Activated CD4-positive, alpha-beta T cell treated with anti-CD3 and anti-CD28 coated beads, Interleukin-2, Interleukin-4, amounts not matched to agents 100 ng/mL and 50 ng/mL, durations not matched to agents 16 hours and 8 hours (primary cell): ENCODE data around the gene TXNRD2.

Experiments used
- DNase-seq: peaks from one replicate; pipeline ENCODE4 v3.0.0-alpha.2; 2020; ENCODE audit warnings: low spot score

TXNRD2 gene

DNA sequence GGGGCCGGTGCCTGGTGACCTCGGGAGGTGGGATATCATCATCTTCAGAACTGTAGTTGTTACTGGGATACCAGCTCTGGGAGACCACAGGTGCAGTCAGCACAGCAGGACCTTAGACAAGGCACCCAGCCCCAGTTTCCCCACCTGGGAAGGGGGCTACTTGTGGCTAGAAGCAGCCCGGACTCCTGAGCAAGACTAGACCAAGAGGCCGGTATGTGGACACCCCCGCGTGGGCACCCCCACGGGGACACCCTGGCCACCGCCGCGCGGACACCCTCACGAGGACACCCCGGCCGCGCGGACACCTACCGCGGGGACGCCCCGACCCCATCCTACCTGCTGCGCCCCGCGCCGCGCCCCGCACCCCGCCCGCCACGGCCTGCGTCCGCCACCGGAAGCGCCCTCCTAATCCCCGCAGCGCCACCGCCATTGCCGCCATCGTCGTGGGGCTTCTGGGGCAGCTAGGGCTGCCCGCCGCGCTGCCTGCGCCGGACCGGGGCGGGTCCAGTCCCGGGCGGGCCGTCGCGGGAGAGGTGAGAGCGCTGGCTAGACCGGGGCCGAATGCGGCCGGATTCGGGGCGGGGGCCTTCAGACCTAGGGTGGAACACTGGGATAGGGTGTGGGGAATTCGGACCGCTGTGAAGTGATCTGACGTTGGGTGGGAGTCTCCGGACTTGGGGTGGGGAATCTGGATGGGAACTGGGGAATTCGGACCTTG, at the start of gene TXNRD2, which contains the start of gene COMT:
TXNRD2 (minus strand) TSS at position 454 of the 718 bp plus-strand sequence; CDS start at position 439, 15 bp downstream.
COMT (plus strand) TSS at position 408 of the 718 bp plus-strand sequence. CDS start 20,755 bp downstream, outside the sequence.
- DNase-seq: peak; percentile 71

DNA sequence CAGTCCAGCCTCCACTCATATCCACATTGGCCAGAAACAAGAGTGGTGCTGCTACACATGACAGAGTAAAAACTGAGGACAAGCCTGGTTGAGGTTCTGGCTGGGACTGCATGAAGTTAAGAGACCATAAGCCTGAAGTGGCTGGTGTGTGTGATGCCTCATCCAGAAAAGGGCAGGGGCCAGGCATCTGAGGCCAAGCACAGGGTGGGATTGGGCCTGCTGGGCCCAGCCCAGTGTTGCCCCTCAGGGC, 49.7 kb upstream of the TXNRD2 start:
- no peak for DNase-seq

DNA sequence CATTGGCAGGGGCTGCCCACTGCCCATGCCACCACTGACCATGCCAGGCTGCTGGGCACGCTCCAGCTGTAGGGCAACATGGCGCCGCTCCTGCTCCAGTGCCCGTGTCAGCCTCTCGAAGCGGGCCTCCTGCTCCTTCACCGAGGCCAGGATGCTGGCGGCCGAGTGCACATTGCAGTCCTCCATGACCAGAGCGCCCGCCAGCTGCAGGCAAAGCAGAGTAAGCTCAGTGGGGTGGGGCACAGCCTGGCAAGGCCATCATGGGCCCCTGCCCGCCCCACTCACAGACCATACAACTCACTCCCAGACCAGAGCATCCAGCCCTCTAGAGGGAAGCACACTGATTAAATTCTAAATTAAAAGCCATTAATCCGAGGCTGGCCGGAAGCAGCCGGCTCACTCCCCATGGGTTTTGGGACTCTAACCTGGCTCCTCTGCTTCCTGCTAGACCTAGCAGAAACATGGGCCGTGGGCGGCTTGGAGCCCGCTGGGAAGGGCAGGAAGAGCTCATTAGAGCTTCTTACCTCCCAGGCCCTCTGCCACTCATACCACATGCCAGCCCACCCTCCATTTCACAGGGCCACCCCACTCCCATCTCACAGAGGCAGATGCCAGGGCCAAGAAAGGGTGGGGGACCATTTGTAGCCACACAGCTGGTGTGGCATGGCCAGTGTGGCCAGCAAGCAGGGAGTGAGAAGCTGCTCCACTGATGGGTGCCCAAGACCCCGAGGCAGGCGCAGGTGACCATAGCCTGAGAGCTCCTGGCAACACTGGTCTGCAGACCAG, 49.2 kb upstream of the TXNRD2 start:
- DNase-seq: no peak

DNA sequence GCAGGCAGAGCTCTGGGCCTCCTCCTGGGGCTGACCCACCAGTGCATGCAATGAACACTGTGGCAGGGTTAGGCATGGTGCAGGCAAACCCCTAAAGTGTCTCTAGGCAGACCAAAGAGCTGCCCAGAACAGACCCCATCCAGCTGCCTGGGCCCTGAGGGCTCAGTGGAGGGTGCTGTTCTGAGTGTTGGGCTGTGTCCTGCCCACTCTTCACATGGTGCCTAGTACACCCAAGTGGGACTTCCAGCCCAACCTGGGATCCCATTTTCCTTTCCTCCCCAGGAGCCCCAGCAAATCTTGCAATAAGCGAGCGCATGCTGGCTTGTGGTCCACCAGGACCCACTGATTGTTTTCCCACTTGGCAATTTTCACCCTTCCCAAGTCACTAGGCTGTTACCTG, 48.6 kb upstream of the TXNRD2 start:
- DNase-seq: no peak

DNA sequence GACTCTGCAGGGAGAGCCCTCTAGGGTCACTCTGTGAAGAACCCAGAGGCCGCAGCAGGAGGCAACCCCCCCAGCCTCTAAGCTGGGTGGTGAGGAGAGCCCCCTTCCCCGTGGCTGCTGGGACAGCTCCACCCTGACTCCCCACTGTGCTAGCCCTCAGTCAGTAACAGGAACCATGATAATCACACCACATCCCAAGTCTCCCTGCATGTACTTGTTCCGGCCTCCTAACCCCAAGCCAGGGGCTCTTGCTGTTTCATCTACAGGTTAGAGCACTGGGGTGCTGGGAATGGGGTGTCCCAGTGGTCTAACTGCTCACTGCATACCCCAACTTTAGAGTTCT, 48.1 kb upstream of the TXNRD2 start:
- no peak for DNase-seq

DNA sequence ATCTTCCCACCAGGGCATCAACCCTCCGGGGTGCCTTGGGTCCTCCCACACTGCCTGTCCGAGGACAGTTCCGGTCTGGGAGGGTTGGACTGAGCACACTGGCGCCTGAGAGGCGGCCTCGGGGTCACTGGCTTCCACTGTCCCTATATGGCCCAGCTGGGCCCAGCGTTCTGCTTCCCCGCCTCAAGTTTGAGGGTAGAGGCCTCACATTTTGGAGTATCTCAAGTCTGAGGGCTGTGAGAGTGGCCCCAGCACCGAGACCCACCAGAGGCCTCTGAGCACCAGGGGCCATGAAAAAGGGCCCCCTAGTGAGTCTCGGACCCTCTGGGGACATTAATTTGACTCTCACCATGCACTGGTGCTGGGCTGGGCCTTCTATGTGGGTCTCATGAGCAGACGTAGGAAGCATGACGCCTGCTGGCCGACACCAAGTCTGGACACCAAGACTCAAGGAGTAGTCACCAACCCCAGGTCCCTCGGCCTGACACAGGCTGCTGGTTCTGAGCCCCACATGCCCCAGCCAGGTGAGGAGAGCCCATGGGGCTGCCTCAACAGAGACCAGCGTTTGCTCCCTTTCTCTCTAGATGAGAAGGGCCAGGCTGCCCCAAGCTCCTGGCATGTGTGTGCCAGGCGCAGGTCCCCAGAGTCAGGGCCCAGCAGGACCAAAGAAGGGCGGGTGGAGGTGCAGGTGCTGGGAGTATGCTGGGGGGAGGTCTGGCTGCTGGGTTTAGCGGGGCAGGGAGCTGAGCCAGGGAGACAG, 47.5 kb upstream of the TXNRD2 start:
- no peak for DNase-seq

DNA sequence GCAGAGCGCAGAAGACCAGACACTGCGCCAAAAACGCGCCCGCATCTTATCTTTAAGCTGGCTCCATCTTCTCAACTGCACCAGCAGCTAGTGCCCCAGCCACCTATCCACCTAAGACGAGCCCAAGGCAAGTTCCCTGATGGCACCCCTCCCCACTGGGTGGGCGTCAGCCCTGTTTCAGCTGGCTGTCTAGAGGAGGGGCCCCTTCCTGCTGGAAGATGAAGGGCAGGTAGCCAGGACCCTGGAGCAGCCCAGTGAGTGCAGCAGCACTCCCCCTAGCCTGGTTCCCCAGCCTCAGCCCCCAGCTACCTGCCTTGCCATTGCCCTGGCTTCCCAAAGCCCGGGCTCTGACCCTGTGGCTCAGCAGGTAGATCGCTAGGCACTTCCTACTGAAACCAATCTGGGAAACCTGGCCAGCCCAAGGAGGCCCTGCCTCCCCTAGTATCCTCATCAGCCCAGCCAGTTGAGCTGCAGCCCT, 46.8 kb upstream of the TXNRD2 start:
- DNase-seq: no peak

DNA sequence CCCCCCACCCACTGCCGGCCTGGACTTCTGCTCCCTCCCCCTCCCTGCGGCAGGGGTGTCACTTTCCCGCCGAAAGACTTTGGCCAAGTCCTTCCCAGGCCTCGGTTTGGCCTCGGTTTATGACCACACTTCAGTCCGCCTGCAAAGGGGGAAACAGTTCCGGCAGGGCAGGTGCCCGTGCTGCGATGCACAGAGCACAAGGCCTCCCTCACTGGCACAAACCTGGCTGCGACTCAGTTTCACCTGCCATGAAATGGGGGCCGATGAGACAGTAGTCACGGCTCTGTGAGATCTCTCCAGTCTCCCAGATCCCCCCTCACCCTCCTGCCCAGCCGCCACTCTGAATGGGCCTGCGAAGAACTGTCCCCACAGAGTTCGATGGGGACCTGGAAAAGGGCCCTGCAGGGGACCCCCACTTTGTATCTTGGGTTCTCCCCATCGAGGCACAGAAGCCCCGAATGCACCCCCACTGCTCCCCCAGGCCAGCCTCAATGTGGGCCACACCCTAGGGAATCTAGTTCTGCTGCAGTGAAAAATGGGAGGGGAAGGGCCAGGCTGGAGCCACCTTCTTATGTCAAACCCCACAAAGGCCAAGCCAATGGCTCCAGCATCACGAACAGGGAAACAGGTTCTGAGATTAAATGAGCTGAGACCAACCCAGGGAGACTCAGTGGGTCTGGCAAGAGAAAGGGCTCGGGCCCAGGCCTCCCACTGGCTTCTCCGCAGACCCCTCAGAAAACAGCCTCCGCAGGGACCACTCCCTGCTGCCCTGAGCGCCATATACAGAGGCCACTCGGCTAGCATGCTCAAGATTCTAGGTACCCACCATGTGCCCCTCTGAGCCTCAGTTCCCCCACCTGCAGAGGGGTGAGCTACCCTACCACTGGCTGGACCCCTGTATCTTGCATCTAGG, 46.0 kb upstream of the TXNRD2 start:
- no peak for DNase-seq

DNA sequence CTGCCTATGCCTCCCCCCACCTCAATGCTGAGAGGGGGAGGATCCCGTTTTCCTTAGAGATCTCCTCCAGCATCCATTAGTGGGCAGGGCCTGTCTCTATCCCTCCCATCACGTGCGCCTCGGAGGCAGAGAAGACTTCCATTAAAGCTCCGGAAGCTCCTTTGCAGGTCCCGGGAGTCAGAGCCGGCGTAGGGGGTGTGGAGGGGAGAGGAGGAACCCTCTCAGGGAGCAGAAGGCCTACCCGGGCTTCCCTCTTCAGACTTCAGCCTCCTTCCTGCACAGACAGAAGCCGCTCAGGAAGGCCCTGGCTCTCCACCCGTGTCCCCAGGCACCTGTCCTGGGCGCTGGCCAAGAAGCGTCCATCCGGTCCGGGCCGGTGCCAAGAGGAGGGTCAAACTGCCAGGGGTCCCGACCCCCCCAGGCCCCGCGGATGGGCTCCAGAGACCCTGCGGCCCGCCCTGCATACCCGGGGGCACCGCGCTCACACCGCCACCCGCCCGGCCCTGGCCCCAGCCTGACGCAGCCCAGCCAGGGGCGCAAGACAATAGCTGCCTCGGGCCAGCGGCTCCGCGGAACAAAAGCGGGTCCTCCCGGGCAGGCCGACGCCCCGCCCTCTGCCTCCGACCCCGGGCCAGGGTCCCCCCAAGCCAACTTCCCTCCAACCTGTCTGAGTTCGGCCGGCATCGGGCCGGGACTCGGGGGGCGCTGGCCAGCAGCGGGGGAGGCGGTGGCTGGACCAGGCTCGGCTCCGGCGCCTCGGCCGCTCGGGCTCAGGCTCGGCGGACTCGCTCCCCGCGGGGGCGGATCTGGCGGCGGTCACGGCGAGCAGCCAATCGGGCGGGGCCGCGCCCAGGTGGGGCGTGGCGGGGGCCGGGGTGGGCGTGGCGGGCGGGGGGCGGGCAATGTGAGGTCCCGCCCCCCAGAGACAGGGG, 45.1 kb upstream of the TXNRD2 start:
- DNase-seq: peak; percentile 50

DNA sequence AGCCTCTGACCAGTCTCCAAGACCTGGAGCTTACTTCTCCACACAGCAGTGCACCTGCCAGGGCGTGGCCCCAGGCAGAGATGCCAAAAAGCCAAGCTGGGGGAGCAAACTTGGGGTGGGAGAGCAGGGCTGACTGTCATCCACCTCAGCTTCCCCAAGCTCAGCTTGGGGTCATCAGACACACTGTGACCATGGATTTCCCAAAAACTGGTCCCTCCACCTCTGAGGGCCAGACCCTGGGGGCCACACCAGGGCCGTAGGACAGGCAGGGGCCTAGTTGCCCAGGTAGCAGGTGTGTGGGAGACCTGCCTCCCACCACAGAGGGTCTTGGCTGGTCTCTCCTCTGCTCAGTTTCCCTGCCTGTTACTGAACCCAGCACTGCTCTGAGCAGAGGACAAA, 44.4 kb upstream of the TXNRD2 start:
- DNase-seq: no peak

DNA sequence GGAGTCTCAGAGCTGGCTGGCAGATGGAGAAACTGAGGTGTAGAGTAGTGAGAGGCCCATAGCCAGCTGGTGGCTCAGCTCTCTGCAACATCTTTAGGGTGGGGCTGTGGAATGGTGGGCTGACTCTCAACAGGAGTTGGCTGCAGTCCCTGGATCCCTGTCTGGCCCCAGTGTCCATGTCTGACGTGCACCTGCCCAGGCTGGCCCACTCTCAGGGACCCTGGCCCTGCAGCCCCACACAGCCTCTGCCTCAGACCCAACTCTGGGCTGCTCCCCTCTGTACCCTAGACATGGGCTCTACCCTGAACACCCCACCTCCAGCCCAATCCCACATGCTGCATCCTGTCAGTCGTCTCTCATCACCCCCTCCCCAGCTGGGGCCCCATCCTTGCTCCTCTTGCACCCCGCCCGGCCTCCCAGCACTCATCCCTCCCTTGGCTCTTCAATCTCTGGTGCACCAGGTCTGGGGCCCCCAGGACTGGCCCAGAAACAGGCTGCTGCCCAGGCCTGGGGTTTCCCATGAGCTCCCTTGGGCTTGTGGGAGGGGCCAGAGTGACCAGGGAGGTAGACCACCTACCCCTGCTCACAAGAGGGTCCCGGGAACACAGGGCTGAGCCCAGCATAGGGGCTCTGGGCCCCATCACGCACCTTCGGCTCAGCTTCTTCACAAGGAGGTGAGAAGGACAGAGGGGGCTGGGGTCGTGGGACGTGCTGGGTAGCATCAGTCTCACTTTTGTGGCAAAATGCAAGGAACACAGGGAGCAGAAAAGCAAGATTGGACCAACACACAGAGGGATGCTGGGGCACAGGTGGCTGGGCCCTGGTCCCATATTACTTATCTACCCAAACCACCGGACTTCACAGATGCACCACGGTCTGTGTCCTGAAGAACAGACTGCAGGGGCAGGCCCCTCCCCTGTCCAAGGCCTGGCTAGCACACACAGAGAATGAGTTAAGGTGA, 43.5 kb upstream of the TXNRD2 start:
- no peak for DNase-seq

DNA sequence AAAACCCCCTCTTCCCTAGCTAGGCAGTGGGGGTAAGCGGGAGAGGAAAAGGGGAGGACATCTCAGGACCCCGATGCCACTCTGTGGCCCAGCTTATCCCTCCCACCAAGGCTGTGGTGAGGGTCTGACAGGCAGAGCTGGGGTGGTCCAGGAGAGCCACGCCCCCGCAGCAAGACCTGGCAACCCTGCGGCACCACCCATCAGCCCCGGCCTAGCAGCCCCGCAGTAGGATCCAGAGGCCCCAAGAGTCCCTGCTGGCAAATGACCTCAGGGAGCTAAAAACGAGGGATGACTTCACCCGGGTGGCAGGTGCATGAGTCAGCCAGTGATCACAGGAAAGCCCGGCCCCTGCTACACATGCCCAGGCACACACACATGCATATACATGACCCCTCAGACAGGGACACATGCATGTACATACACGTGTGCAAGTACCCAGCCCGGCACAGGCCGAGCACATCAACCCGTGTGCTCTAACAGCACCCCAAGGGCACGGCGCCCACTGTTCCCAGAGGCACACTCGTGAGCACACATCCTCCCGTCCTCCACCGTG, 42.7 kb upstream of the TXNRD2 start:
- DNase-seq: no peak

DNA sequence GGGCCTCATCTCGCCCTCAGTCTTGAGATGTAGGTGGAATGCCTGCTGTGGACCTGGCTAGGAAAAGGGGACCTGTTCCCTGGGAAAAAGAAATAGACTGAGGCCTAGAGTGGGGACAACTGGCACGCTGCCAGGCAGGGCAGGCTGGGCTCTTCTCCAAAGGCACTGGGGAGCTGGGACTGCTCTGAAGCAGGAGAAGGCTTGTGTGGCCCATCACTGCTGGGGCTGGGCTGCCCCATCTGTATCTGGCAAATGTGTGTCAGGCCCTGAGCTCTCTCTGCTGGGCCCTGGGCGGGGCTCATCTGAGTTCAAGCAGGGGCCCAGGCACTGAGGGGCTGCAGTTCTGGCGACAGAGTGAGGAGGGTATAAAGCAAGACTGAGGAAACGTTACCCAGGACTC, 42.1 kb upstream of the TXNRD2 start:
- DNase-seq: no peak

DNA sequence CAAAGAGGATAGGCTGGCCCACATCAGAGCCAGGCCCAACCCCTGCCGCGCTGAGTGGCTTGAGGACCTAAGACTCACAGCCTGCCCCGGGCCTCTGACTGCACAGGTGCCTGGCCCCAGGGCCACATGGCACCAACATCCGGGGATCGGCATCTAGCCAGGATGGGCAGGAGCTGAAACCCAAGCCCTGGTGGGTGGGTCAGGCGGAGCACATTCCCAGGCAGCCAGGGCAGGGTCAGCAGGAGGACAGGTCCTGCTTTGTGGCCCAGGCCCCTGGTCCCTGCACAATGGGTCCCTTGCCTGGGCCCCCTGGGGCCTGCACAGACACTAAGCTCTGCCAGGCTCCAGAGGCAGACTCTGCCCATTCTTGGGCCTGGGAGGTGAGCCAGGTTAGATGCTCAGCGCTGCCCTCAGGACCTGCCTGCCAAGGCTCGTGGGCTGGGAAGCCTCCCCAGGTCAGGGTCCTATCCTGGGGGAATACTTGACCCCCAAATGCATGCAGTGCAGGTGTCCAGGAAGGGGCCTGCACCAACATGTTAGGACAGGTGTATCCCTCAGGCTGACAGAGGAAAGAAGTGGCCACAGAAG, 41.5 kb upstream of the TXNRD2 start:
- no peak for DNase-seq

DNA sequence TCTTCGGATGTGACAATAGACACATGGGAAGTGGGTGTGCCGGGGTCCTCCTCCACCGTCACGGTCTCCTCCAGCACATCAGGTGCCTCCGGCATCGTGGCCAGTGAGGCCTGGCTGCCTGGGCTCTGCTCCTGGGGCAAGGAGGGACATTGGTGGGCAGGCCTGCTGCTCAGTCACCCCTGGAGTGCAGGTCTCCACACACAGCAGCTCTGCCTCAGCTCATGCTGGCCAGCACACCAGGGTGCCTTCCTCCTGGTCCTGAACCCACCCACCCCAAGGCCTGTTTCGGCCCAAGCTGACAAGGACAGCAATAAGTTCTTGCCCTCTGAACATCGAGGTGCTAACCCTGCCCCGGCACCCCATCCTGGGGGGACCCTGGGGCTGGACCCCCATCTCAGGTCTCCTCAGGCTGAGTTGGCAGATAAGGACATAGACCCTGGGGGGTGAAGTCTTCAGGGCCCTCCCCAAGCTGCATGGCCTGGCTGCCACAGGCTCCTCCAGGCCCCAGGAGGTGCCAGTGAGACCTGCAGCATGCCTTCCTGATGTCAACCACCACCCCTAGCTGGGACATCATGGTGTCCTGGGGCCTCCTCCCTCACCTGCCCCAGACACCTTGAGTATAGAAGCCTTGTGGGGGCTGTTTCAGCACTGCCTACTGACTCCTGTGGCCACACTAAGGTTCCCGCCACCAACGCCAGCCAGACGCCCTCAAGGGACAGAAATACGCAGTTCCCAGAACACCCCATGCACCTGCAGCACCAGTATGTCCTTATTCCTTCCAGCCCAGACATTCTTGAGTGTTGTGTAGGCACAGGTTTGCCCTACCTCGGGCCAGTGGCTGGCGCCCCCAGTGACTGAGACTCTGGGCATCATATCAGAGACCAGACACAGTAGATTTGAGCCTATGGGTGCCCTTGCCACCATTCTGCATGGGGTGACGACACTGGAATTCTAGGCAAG, 40.6 kb upstream of the TXNRD2 start:
- no peak for DNase-seq

DNA sequence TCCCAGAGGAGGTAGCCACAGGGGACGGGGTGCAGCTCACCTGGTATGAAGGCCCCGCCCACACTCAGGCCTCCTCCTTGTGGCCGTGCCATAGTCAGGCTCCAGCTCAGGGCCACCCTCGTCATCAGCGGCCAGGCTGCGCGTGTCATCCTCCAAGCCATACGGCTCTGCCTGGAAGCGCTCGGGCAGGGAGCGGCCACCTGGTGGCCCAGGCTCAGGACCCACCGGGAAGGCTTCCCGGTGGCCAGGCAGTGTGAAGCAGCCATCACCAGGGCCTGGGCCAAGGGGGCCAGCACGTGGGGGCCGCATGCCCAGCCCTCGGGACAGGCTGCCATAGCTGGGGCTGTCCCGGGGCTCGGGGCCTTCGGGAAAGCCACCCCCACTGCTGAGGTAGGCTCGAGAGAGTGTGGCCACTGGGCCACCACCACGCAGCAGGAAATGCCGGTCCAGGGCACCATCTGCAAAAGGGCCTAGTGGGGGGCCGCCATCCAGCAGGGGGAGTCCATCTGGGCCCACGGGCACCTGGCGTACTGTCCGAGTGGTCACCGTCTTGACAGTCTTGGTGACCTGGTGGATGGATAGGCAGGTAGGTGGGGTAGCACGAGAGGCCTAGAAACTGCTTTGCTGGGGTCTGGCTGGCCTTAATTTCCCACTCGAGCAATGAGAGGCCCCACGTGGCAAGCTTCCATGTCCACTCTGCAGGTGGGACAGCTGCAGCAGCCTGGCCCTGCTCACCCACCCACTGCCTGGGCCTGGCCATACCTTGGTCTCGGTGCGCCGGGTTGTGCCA, 39.7 kb upstream of the TXNRD2 start:
- no peak for DNase-seq

DNA sequence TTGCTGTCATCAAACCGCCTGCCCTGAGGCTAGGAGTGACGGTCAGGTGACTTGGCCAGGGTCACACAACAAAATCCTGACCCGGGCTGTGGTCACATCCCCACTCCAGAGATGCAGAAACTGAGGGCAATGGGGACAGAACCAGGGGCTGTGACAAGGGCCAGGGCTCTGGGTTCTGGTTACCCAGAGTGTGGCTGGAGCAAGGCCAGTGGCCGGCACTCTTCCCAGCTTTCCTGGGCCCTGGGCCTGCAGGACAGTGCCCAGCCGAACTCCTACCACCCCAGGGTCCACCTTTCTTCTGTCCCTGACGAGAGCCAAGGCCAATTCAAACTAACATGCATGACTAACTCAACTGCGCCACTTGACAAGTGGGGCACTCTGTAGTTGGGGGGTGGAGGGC, 39.1 kb upstream of the TXNRD2 start:
- no peak for DNase-seq
